ENCODE measurements around the gene RRP1B.

RRP1B gene

DNA sequence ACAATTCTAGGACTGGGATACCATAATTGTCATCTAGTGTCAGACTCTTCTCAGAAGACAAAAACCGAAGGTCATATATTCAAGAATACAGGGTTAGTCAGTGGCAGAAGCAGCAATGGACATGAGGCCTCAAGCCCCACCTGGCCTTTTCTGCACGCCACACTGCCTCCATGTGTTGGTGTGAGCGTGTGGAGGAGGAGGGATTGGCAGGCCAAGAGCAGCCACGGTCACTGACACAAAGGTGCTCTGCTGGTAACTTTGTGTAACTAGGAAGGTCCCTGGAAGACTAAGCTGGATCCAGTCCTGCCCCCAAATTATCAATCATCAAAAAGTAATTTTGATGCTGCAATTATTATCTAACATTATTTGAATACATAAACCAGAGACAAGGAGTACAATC lies 35.0 kb upstream of the RRP1B start:
- Histone ChIP-seq H3K4me3 (ENCODE audit: low read depth in 1 of 2, low read length in 2 of 2) (no peak overlapping the region), H3K9me3 (ENCODE audit: control insufficient read depth in 1 of 2, low read length in 2 of 2) (peaks cover 7 to 12% of the 10 kb centered on the region in 2 donors), H3K27me3 (ENCODE audit: low read depth, low read length) (no peaks in the 10 kb centered on the region), H3K27ac (ENCODE audit: low read length) (no peak overlapping the region), H3K36me3 (ENCODE audit: control insufficient read depth in 1 of 2, insufficient read depth in 2 of 2, low read length in 2 of 2) (peaks cover 0 to 5% of the 10 kb centered on the region in 2 donors), H3K4me1 (ENCODE audit: control insufficient read depth in 1 of 2, insufficient read depth in 2 of 2, low read length in 2 of 2) (no peaks in the 10 kb centered on the region)

DNA sequence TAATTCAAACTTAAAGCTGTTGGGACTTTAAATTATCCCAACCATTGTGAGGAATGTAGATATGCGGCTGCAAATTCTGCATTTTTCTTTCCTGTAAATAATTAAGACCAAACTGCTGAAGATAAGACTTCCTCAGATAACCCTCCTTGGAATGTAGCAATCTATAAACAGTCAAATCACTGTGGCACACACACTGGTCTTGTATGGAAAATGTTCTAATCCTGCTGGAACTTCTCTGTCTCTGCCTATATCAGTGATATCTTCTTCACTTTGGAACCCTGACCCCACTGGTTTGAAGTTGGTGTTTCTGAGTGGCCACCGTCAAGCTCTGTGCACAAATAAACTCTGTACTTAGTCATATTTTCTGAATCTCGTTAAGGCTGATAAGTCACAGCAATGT lies 33.0 kb upstream of the RRP1B start:
- H3K9me3 ChIP-seq (ENCODE audit: control insufficient read depth in 1 of 2, low read length in 2 of 2) = no peaks in the 10 kb centered on the region
- no peak overlapping the region for H3K27ac ChIP-seq (ENCODE audit: low read length)
- no peak overlapping the region for H3K4me3 ChIP-seq (ENCODE audit: low read depth in 1 of 2, low read length in 2 of 2)
- H3K36me3 ChIP-seq (ENCODE audit: control insufficient read depth in 1 of 2, insufficient read depth in 2 of 2, low read length in 2 of 2) = no peaks in the 10 kb centered on the region
- H3K4me1 ChIP-seq (ENCODE audit: control insufficient read depth in 1 of 2, insufficient read depth in 2 of 2, low read length in 2 of 2) = no peaks in the 10 kb centered on the region
- no peaks in the 10 kb centered on the region for H3K27me3 ChIP-seq (ENCODE audit: low read depth, low read length)

DNA sequence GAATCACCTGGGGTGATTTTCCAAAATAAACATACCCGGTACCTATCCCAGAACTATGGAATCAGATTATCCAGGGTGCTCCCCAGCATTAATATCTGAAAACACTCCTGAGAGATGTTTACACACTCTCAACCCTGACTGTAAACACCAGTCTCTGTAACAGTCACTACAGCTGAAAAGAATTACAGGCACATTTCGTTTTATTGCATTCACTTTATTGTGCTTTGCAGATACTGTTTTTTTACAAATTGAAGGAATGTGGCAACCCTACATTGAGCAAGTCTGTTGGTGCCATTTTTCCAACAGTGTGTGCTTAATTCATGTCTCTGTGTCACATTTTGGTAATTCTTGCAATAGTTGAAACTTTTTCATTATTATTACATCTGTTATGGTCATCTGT lies 31.8 kb upstream of the RRP1B start:
- no peaks in the 10 kb centered on the region for H3K27me3 ChIP-seq (ENCODE audit: low read depth, low read length)
- no peak overlapping the region for H3K4me3 ChIP-seq (ENCODE audit: low read depth in 1 of 2, low read length in 2 of 2)
- H3K27ac ChIP-seq (ENCODE audit: low read length) = no peak overlapping the region
- no peaks in the 10 kb centered on the region for H3K36me3 ChIP-seq (ENCODE audit: control insufficient read depth in 1 of 2, insufficient read depth in 2 of 2, low read length in 2 of 2)
- no peaks in the 10 kb centered on the region for H3K4me1 ChIP-seq (ENCODE audit: control insufficient read depth in 1 of 2, insufficient read depth in 2 of 2, low read length in 2 of 2)
- no peaks in the 10 kb centered on the region for H3K9me3 ChIP-seq (ENCODE audit: control insufficient read depth in 1 of 2, low read length in 2 of 2)

DNA sequence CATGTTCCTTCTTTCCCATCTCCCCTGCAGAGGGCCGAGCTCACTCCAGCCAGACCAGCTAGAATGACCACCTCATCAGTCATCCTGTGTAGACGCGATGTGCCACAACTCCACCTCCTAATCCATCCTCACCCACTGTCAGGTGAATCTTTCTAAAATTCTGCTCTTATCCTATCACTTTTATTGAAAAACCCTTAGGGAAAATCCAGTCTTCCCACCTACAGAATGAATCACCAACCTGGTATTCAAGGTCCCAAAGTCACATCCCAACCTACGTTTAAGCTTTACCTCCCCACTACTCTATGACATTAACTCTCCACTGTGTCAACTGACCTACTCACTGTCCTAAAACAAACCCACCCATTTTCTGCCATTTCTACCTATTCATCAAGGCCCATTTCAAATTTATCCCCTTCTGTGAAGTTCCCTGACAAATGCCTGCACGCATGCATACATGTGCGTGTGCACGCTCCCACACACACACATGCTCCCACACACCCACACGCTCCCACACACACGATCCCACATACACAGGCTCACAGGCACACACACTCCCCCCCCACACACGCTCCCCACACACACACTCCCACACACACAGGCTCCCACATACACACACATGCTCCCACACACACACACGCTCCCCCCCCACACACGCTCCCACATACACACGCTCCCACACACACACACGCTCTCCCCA lies 27.8 kb upstream of the RRP1B start:
- H3K9me3 ChIP-seq (ENCODE audit: control insufficient read depth in 1 of 2, low read length in 2 of 2) = no peaks in the 10 kb centered on the region
- H3K27me3 ChIP-seq (ENCODE audit: low read depth, low read length) = no peaks in the 10 kb centered on the region
- H3K36me3 ChIP-seq (ENCODE audit: control insufficient read depth in 1 of 2, insufficient read depth in 2 of 2, low read length in 2 of 2) = no peaks in the 10 kb centered on the region
- H3K27ac ChIP-seq (ENCODE audit: low read length) = no peak overlapping the region
- H3K4me3 ChIP-seq (ENCODE audit: low read depth in 1 of 2, low read length in 2 of 2) = no peak overlapping the region
- H3K4me1 ChIP-seq (ENCODE audit: control insufficient read depth in 1 of 2, insufficient read depth in 2 of 2, low read length in 2 of 2) = no peaks in the 10 kb centered on the region

DNA sequence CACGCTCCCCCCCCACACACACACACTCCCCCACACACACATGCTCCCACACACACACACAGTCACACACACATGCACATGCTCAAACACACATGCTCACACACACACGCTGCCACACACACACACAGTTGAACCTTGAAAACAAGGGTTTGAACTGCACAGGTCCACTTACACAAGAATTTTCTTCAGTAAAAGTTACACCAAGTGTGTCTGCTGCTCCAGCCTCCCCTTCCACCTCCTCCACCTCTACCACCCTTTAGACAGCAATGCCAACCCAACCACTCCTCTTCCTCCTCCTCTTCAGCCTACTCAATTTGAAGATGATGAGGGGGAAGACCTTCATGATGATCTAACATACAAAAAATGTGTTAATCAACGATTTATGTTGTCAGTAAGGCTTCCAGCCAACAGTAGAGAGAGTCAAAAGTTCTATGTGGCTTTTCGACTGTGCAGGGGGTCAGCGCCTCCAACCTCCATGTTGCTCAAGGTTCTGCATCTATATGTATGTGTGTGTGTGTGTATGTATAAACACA lies 26.9 kb upstream of the RRP1B start:
- no peak overlapping the region for H3K27ac ChIP-seq (ENCODE audit: low read length)
- no peaks in the 10 kb centered on the region for H3K9me3 ChIP-seq (ENCODE audit: control insufficient read depth in 1 of 2, low read length in 2 of 2)
- H3K27me3 ChIP-seq (ENCODE audit: low read depth, low read length) = no peaks in the 10 kb centered on the region
- H3K4me3 ChIP-seq (ENCODE audit: low read depth in 1 of 2, low read length in 2 of 2) = no peak overlapping the region
- H3K4me1 ChIP-seq (ENCODE audit: control insufficient read depth in 1 of 2, insufficient read depth in 2 of 2, low read length in 2 of 2) = no peaks in the 10 kb centered on the region
- no peaks in the 10 kb centered on the region for H3K36me3 ChIP-seq (ENCODE audit: control insufficient read depth in 1 of 2, insufficient read depth in 2 of 2, low read length in 2 of 2)

DNA sequence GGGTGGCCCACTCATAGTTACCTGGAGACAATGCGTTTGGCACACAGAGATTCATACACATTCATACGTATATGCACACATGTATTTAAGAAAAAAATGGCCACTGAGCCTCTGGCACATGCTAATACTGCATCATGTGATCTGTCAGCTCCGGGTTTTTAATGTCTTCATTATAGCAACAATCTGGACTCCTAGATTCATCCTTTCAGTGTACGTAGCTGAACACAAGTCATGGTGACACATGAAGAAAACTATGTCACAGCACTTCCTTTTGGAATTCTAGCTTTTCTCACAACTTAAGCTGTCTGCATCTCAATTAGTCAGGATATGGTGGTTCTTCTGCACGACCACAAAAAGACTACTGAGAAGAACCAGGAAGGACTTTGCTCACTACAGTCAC lies 24.7 kb upstream of the RRP1B start:
- Histone ChIP-seq H3K9me3 (ENCODE audit: control insufficient read depth in 1 of 2, low read length in 2 of 2) (no peaks in the 10 kb centered on the region), H3K4me3 (ENCODE audit: low read depth in 1 of 2, low read length in 2 of 2) (no peak overlapping the region), H3K27ac (ENCODE audit: low read length) (no peak overlapping the region), H3K36me3 (ENCODE audit: control insufficient read depth in 1 of 2, insufficient read depth in 2 of 2, low read length in 2 of 2) (no peaks in the 10 kb centered on the region), H3K27me3 (ENCODE audit: low read depth, low read length) (no peaks in the 10 kb centered on the region), H3K4me1 (ENCODE audit: control insufficient read depth in 1 of 2, insufficient read depth in 2 of 2, low read length in 2 of 2) (no peaks in the 10 kb centered on the region)

DNA sequence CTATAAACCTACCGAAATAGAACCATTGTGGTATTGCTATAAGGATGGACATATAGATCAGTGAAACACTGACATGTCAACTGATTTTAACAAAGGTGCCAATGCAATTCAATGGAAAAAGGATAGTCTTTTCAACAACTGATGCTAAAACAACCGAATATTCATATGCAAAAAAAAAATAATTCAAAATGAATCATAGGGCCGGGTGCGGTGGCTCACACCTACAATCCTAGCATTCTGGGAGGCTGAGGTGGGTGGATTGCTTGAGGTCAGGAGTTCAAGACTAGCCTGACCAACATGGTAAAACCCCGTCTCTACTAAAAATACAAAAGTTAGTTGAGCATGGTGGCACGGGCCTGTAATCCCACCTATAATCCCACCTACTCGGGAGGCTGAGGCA lies 23.9 kb upstream of the RRP1B start:
- Histone ChIP-seq H3K27me3 (ENCODE audit: low read depth, low read length) (no peaks in the 10 kb centered on the region), H3K4me3 (ENCODE audit: low read depth in 1 of 2, low read length in 2 of 2) (no peak overlapping the region), H3K27ac (ENCODE audit: low read length) (no peak overlapping the region), H3K9me3 (ENCODE audit: control insufficient read depth in 1 of 2, low read length in 2 of 2) (no peaks in the 10 kb centered on the region), H3K4me1 (ENCODE audit: control insufficient read depth in 1 of 2, insufficient read depth in 2 of 2, low read length in 2 of 2) (no peaks in the 10 kb centered on the region), H3K36me3 (ENCODE audit: control insufficient read depth in 1 of 2, insufficient read depth in 2 of 2, low read length in 2 of 2) (no peaks in the 10 kb centered on the region)

DNA sequence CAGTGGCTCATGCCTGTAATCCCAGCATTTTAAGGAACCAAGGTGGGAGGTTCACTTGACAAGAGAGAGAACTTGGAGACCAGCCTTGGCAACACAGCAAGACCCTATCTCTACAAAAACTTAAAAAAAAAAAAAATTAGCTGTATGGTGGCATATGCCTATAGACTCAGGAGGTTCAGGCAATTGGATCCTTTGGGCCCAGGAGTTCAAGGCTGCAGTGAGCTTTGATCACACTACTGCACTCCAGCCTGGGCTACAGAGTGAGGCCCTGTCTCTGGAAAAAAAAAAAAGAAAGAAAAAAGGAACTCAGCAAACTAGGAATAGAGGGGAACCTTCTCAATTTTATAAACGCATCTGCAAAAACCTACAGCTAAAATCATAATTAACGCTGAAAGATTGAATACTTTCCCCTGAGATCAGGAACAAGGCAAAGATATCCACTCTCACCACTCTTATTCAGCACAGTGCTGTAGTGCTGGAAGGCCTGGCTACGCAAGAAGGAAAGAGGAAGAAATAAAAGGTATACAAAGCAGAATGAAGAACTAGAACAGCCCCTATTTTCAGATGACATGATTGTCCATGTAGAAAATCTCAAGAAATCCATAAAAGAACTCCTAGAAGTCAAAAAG lies 21.7 kb upstream of the RRP1B start:
- Histone ChIP-seq H3K27me3 (ENCODE audit: low read depth, low read length) (no peaks in the 10 kb centered on the region), H3K27ac (ENCODE audit: low read length) (no peak overlapping the region), H3K36me3 (ENCODE audit: control insufficient read depth in 1 of 2, insufficient read depth in 2 of 2, low read length in 2 of 2) (no peaks in the 10 kb centered on the region), H3K4me3 (ENCODE audit: low read depth in 1 of 2, low read length in 2 of 2) (no peak overlapping the region), H3K9me3 (ENCODE audit: control insufficient read depth in 1 of 2, low read length in 2 of 2) (no peaks in the 10 kb centered on the region), H3K4me1 (ENCODE audit: control insufficient read depth in 1 of 2, insufficient read depth in 2 of 2, low read length in 2 of 2) (no peaks in the 10 kb centered on the region)

DNA sequence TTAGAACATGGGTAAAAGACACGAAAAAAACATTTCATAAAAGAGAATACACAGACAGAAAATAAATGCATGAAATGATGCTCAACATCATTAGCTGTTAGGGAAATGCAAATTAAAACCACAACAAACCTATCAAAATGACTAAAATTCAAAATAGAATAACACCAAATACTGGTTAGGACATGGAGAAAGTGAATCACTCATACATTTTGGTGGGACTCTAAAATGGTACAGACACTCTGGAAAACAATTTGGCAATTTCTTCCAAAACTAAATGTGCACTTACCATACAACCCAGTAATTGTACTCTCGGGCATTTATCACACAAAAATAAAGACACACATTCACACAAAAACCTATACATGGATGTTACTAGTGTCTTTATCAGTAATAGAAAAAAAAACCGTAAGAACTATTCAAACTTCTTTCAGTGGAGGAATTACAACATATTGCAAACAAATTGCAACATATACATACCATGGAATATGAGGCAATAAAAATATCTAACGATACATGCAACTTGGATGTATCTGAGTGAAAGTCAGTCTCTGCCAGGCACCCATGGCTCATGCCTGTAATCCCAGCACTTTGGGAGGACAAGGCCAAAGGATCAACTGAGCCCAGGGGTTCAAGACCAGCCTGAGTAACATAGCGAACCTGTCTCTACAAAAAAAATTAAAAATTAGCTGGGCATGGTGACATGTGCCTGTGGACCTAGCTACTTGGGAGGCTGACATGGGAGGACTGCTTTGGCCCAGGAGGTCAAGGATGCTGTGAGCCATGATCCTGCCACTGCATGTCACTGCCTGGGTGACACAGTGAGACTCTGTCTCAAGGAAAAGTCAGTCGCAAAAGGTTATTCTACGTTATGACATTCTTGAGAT lies 19.6 kb upstream of the RRP1B start:
- H3K27ac ChIP-seq (ENCODE audit: low read length) = no peak overlapping the region
- H3K36me3 ChIP-seq (ENCODE audit: control insufficient read depth in 1 of 2, insufficient read depth in 2 of 2, low read length in 2 of 2) = no peaks in the 10 kb centered on the region

DNA sequence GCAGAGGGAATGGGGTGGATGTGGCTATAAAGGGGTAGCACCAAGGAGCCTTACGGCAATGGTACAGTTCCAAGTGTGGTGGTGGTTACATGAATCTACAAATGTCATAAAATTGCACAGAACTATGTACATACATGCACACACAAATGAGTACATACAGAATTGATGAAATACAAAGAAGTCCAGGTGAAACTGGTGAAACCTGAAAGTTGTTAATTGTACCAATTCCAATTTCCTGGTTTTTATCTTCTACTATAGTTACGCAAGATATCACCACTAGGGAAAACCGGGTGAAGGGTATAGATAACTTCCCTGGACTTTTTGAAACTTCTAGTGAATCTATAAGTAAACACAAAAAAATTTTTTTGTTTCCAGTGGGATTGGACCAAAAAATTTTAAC lies 19.0 kb upstream of the RRP1B start:
- Histone ChIP-seq H3K36me3 (ENCODE audit: control insufficient read depth in 1 of 2, insufficient read depth in 2 of 2, low read length in 2 of 2) (no peaks in the 10 kb centered on the region), H3K9me3 (ENCODE audit: control insufficient read depth in 1 of 2, low read length in 2 of 2) (no peaks in the 10 kb centered on the region), H3K27ac (ENCODE audit: low read length) (no peak overlapping the region), H3K4me3 (ENCODE audit: low read depth in 1 of 2, low read length in 2 of 2) (no peak overlapping the region), H3K27me3 (ENCODE audit: low read depth, low read length) (no peaks in the 10 kb centered on the region), H3K4me1 (ENCODE audit: control insufficient read depth in 1 of 2, insufficient read depth in 2 of 2, low read length in 2 of 2) (peaks cover 0 to 5% of the 10 kb centered on the region in 2 donors)

More for the DNA sequence above, 19.6 kb upstream of the RRP1B start:
- Histone ChIP-seq H3K27me3 (ENCODE audit: low read depth, low read length) (no peaks in the 10 kb centered on the region), H3K4me3 (ENCODE audit: low read depth in 1 of 2, low read length in 2 of 2) (no peak overlapping the region), H3K9me3 (ENCODE audit: control insufficient read depth in 1 of 2, low read length in 2 of 2) (no peaks in the 10 kb centered on the region), H3K4me1 (ENCODE audit: control insufficient read depth in 1 of 2, insufficient read depth in 2 of 2, low read length in 2 of 2) (no peaks in the 10 kb centered on the region)

DNA sequence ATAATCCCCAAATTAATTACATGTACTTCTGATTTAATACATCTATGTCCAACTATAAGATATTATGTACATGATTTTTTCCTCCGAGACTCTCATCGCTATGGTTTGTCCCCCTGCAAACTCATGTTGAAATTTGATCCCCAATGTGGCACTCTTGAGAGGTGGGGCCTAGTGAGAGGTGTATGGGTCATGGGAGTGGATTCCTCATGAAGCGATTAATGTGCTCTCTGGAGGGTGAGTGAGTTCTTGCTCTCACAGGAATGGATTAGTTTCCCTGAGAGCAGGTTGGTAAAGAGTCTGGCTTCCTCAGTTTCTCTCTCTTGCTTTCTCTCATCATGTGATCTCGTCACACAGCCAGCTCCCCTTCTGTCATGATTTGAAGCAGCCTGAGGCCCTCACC lies 16.2 kb upstream of the RRP1B start:
- no peak overlapping the region for H3K4me3 ChIP-seq (ENCODE audit: low read depth in 1 of 2, low read length in 2 of 2)
- no peaks in the 10 kb centered on the region for H3K9me3 ChIP-seq (ENCODE audit: control insufficient read depth in 1 of 2, low read length in 2 of 2)
- no peak overlapping the region for H3K27ac ChIP-seq (ENCODE audit: low read length)

More for the DNA sequence above, 16.2 kb upstream of the RRP1B start:
- Histone ChIP-seq H3K36me3 (ENCODE audit: control insufficient read depth in 1 of 2, insufficient read depth in 2 of 2, low read length in 2 of 2) (no peaks in the 10 kb centered on the region), H3K4me1 (ENCODE audit: control insufficient read depth in 1 of 2, insufficient read depth in 2 of 2, low read length in 2 of 2) (peaks cover 0 to 13% of the 10 kb centered on the region in 2 donors), H3K27me3 (ENCODE audit: low read depth, low read length) (no peaks in the 10 kb centered on the region)

Data from muscle layer of duodenum (tissue), 2 donors.